ENCODE data around the gene PRSS56.

DNA sequence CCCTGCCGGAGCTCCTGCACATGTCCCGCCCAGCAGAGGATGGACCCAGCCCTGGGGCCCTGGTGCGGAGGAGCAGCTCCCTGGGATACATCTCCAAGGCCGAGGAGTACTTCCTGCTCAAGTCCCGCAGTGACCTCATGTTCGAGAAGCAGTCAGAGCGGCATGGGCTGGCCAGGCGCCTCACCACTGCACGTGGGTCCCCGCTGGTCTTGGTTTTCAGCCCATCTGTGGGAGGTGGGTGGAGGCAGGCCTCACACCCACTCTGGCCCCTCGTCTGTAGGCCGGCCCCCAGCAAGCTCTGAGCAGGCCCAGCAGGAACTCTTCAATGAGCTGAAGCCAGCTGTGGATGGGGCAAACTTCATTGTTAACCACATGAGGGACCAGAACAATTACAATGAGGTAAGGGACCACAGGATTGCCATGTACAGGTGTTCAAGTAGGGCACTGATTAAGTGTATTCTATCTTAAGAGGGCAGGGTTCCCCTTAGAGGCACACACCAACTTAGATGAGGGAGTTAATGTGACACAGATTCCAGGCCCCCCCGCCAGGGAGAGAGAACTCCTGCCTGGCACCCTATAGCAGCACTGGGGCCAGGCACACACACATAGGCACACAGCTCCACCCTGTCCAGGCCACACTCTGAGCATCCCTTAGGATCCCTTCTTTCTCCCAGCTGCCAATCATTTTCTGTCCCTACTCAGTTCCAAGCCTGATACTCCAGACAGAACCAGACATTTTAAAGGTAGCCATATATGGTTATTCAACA is 13.9 kb downstream of the PRSS56 start:
- TF ChIP-seq TCF7L2 (IDR thresholded peaks at IDR 0.05; ENCODE audit: low read depth, low read length), result no peak
- no peak for TF ChIP-seq POLR2AphosphoS5 (IDR thresholded peaks at IDR 0.05; ENCODE audit: low read depth, low read length)
